ENCODE data around the gene SREBF1.

Gene SREBF1

DNA sequence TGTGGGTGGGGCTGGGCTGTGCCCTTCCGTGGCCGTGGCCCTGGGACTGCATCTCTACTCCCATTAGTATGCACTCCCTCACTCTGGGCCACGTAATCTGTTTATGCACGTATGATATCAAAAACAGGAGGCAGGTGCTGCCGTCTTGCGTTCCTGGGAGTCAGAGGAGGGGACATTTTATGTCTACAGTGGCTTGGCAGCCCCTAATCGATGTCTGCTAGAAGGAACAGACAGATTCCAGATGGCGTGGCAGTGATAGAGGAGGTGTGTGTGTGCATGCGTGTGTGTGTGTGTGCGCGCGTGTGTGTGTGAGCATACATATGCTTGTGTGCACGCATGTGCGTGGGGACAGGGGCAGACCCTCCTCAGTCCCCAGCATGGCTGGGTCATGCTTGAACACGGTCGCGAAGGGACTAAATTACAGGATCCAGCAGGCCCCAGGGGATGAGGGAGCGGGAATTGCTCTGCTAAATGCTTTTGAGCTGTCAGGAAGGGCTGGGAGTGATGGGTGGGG, 44.7 kb downstream of the SREBF1 start:
- no peak for DNase-seq

- DNase-seq: no peak
Observed at GRCh38 chr17:17790637-17791464, 45.9 kb downstream of the SREBF1 start.

GRCh38 chr17:17789828-17790636, 46.8 kb downstream of the SREBF1 start:
- no peak for DNase-seq

GRCh38 chr17:17789410-17789809, 47.4 kb downstream of the SREBF1 start:
- DNase-seq: no peak

- DNase-seq: no peak
Observed at GRCh38 chr17:17788967-17789366, 47.8 kb downstream of the SREBF1 start.

DNA sequence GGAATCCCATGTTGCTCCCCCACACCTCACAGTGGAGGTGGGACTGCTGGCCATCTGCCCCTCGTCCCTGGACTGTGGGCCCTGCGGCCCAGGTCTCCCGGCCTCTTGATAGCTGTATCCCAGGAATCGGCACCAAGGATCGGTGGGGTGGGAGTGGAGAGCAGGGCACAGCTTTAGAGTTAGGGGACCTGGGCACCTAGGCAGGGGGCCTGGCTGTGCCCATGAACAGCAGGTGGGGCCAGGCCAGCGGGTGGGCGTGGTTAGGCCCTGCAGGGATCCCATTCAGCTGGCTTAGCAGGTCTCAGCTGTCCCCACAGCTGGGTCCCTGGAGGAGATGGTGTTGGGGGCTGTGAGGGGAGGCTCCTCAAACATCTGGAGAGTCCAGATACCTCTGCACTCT, 49.2 kb downstream of the SREBF1 start:
- no peak for DNase-seq

GRCh38 chr17:17786998-17787397, 49.8 kb downstream of the SREBF1 start:
- DNase-seq: no peak

DNA sequence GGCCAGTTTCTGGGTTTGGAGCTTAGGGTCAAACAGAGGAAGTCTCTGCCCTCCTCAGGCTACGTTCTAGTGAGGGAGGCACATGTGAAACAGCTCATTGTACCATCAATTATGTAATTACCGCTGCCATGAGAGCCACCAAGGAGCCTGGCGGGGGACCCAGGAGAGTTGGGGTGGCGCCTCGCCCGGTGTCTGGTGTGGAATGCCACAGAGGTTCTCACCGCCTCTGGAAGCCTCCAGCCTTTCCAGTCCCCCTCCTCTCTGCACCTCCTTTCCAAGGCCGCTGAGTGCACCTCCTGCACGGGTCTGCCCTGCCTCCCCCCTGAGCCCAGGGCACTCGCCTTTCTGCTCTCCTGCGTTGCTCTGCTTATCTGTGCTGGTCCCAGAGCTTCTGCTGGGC, 51.4 kb downstream of the SREBF1 start:
- no peak for DNase-seq

DNA sequence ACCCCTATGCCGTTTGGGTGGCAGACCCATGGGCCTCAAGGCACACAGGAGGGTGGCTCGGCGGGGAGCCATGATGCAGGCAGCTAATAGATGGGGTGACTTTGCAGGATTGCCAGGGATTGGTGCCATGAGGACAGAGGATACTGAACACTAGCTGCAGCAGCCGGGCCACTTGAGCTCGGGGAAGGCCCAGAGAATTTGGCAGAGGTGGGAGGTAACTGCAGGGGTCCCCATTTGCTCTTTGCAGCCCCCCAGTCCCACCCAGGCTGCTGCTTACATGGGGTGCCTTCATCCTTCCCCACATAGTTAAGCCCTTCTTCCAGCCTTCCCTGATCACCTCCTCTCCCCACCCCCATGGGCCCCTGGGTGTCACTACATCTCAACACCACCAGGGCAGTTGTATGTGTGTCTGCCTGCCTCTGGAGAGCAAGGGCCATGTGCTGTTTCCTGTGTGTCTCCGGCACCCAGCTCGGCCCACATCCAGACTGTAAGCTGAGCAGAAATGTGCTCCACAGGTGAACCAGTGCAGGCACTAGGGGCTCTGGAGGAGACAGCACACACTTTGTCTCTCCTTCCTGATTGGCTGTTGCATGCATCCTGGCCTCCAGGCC, 52.0 kb downstream of the SREBF1 start:
- DNase-seq: no peak

DNA sequence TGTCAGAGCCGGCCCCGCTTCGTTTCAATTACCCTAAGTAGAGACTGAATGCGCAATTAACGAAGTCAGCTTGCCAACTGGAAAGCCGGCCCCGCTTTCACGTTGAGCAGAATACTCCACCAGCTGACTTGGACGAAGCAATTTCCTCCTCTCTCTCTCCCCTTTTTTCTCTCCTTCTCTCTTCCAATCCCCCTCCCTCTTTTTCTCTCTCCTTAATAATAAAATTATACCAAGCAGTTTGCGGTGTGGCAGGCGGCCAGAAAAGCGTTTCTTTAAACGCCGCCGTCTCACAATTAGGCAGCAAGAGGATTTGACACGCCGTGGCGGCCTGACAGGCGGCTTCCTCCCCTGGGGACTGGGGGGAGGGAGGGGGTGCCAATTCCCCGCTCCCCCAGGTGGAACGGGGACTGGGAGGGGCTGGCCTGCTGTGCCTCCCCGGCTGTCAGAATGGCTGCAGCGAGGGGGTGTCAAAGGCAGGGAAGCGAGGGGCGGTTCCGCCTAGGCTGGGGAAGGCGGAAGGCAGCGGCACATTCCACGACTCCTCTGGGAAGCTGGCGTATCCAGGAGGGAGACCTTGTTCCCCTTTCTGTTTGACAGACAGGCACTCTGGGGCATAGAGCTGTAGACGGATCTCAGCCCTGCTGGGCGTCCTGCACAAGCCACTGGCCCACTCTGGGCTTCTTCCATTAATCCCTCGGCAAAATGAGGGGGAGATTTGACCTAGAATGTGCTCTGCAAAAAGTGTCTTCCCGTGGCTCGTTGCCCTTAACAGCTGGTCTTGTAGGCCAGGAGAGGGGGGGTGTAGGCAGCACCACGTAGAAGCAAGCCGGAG, 52.7 kb downstream of the SREBF1 start:
- DNase-seq: no peak

DNA sequence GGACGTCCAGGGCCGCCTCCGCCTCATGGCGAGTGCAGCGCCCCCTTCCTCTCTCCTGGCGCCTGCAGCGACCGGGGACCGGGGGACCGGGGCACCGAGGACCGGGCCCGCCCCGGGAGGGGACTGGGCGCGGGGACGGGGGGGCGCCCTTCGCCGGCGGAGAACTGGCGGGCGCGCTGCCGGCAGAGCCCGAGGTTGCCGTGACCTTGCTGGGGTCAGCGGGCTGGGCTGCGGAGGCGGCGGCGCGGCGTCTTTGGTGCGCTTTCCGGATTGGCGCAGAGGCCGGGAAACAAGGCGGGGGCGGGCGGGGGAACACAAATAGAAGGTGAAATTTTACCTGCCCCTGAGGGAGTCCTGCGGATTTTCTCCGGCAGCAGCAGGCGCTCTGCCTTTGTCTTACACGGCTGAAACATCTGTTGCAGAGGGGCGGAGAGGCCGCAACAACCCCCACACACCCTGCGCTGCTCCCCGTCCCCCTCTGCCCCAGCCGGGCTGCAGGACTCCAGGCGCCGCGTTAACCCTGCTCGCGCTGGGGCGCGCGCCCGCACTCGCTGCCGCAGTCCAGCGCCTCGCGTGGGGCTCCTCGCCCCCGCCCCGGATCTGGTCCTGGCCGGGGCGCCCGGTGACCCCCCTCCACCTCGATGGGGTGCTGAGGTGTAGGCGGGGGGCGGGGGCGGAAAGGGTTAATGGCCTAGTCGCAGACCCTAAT, 53.5 kb downstream of the SREBF1 start:
- DNase-seq: no peak

- DNase-seq: no peak
Observed at GRCh38 chr17:17782523-17783115, 54.2 kb downstream of the SREBF1 start.

DNA sequence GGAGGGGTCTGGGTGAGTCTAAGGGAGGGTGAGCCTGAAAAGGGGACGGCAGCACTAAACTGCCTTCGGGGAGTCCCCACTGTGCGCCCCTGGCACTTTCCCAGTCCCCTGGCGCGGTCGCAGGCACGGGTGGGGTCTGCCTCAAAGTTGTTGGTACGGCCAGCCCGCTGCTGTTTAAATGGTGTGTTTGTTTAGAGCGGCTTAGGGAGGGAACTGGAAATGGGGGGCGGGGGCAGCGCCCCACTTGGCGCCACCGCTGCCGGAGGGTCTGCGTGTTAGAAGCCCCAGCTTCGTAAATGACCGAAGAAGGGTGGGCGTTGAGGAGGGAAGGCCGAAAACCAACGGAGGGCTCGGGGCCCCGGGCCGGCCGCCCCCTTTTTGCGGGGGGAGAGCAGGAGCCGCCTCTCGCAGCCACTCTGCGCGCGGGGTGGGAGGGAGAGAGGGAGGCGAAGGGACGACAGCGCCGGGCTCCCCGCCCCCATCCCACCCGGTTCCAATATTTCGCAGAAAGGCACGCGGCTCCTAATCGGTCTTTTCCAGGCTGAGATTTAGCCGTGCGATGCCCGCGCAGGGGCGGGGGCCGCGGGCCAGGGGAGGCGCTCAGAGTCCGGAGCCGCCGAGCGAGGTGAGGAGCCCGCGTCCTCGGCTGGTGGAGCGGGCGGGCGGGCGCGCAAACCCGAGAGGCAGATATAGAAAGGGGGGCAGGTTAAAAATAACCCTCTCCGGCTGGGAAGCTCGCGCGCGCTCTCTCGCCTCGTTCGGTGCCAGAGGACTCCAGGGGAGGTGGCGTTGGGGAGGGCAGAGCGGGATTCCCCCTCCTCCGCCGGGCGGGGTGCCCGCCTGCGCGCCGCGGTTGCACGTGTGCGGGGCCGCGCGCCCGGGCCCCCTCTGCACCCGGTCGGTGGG, 54.9 kb downstream of the SREBF1 start:
- DNase-seq: no peak

DNA sequence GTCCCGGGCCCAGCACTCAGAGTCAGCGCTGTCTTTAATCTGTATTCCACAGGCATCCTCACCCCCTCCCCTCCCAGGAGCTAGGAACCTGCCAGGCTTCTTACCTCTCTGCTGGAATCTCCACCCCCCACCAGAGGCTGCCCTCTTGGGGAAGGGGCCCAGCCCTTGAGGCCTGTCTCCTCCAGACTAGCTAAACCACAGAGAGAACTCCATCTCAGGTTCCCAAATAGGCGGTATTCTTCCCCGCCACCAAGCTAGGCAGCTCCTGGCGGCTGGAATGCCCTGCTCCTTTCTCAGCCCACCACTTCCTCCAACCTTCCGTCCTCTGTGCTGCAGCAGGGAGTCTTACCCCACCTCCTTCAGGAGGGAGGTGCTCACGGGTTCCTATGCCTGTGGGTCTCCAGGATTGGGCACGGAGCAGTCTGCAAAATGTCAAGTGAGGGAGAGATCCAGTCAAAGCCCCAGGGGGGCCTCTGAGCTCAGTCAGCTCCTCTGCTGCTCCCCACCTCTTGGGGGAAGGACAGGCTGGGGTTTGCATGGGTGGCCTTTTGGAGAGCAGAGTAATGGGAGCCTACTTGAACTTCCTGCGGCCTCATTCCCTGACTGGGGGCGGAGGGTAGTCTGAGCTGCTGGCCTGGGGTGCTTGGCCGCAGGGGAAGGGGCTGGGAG, 55.7 kb downstream of the SREBF1 start:
- no peak for DNase-seq

DNA sequence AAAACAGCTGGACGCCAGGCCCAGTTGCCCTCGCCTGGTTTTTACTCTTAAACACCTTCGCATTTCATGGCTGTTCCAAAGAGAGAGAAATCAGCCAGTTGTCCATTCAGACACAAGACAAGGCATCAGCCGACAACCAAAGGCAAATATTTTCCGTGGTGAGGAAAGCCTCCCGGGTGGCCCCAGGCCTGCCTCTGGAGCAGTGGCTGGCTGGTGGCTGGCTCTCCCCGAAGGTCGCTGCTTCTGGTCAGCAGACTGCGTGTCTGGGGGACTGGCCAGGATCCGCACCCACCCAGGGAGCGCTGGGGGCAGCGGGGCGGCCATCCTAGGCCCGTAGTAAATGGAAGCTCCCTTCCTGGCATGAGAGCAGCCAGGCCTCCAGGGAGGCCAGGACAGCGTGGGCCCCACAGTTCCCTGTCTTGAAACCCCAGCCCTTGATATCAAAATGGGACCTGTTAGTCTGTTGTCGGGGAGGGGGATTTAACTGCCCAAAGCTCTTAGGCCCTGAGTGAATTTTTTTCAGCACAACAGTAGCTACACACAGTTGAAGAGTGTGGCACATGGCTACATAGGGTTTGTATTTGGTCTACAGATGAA, 57.7 kb downstream of the SREBF1 start:
- no peak for DNase-seq

DNA sequence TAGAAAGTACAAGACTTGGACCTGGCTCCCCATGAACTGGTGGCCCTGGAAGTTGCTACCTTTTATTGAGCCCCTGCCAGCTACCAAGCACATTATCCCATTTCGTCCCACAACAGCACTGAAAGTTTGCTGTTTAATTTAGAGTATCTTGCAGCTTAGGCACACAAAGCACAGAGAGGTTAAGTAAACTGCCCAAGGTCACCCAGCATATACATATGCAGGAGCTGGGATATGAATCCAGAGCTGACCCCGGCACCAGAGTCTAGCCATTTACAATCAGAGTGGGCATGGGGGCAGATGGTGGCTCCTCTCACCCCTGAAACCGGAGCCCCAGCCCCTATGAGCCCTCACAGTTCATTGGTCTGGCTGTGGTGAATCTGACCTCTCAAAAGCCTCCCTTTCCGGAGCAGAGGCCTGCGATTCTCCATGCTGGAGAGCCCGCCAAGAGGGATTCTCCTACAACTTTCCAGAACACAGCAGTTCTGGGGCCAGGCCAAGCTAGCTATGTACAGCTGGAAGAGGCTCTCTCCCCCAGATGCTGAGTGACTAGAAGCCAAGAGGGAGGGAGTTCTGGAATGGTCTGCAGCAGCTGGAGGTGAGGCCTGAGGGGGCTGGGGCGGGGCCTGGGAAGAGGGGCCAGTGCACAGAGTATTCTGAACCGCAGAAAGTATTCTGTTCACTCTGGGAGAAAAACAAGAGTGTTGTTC, 58.3 kb downstream of the SREBF1 start:
- DNase-seq: no peak

DNA sequence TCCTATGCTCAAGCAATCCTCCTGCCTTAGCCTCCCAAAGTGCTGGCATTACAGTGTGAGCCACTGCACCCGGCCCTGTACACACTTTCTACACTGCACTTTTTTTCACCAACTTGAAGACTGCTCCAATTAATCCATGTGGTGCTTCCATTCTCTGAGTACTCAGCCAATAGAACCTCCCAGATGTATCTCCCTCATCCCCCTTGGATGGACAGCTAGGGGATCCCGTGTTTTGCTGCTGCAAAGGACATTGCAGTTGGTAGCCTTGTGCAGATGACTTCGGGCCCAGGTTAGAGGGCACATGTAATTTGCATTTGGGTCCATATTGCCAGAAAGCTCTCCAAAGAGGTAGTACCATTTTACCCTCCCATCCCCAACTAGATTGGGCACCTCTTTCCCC, 59.9 kb downstream of the SREBF1 start:
- no peak for DNase-seq

DNA sequence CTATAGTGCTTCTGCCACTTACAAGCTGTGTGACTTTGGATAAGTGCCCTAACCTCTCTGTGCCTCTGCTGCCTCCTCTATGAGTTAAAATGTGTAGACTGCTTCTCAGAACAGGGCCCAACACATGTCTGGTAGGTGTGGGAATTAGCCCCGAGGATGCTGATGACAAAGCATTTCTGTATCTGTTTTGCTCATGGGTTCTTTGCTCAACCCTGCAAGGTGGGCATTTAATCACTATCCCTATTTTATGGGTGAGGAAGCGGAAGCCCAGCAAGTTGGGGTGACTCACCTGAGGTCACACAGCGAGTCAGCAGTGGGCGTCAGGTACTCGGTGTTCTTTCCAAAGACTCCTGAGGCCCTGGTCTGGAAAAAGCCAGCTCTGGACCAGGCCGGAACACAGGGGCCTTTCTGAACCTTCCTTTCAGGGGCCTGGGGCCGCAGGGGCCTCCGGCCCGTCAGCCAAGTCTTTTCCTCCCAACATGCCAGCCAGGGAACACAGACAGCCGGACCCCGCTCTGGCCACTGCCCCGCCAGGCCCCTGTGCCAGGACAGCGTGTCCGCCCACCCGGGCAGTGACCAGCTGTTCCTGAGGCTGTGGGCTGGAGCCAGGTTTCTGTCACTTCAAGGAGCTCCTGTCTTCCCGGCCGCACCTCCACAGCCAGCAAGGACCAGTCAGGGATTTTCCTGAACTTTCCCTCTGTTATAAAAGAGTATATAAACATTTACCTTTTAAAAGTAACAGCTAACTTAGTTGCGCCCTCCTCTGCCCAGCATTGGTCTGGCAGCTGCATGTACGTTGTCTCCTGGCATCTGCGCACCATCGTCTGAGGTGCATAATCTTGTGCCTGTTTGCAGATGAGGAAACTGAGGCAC, 62.5 kb downstream of the SREBF1 start:
- no peak for DNase-seq
